Prostate gland (tissue), 2 donors: ENCODE data around the gene ATXN1. TPM values are rescaled to one million over a fixed set of nuclear protein-coding genes. Genes with fewer than 3 reads are reported as not detected.
A peak's percentile ranks its signal among the peaks of the same experiment; 100 is the strongest.

ENCODE experiments used
- DNase-seq: peaks from one replicate; pipeline ENCODE4 v3.0.0-alpha.2; 2019; ENCODE audit warnings: low spot score
- H3K27ac ChIP-seq, 2 donors: fragments of 200-600 bp; sonication (generic); 2 replicates each; pipeline ENCODE4 v1.5.1; 2017 to 2019
- H3K27me3 ChIP-seq: fragments of 200-600 bp; sonication (generic); replicated peaks from 2 replicates; pipeline ENCODE4 v1.5.1; 2019; ENCODE audit not compliant: insufficient read depth
- H3K36me3 ChIP-seq, 2 donors: fragments of 200-600 bp; sonication (generic); 1 replicate in 1 of 2; 2 replicates in 1 of 2; pipeline versions ENCODE4 v1.5.1 to v1.8.1; 2017 to 2019
- H3K4me1 ChIP-seq: fragments of 200-600 bp; sonication (generic); replicated peaks from 2 replicates; pipeline ENCODE4 v1.5.1; 2019
- H3K4me3 ChIP-seq, 2 donors: fragments of 200-600 bp; sonication (generic); 2 replicates each; pipeline ENCODE4 v1.5.1; 2017 to 2019
- H3K9me3 ChIP-seq: fragments of 200-600 bp; sonication (generic); 2 replicates; pipeline ENCODE4 v1.5.1; 2017
- POLR2A ChIP-seq: fragments of 450-650 bp; IDR thresholded peaks from one replicate; pipeline ENCODE4 v1.6.1; 2016; ENCODE audit warnings: antibody characterized with exemption, mild to moderate bottlenecking
- POLR2AphosphoS5 ChIP-seq: sonication (generic); formaldehyde crosslinking; IDR thresholded peaks from one replicate; pipeline ENCODE4 v1.6.1; 2017; ENCODE audit warnings: antibody characterized with exemption
- WGBS: methylation state at CpG from one replicate; pipeline ENCODE4 v1.1.5; 2018; 5-methylcytosine and 5-hydroxymethylcytosine counted together
- intact Hi-C: fragments of 100-400 bp; cut with DNase I; formaldehyde crosslinking; loops from one replicate; pipeline ENCODE4 v1.14.2; 2022
- total RNA-seq, 2 donors: library from RNA; depleted of rRNA; stranded (reverse); fragments of >200 nt; gene quantifications; one replicate each; pipeline ENCODE4 v1.1.0, GENCODE V29; 2016
- TF ChIP-seq, protein P1 (sequence below), 4 experiments: fragments of 200-600 bp in 2 of 4; fragments of 450-650 bp in 2 of 4; sonication (generic) in 2 of 4; IDR thresholded peaks; 1 replicate in 3 of 4; 2 replicates in 1 of 4; pipeline ENCODE4 v1.5.1; 2016 to 2019; ENCODE audit warnings: antibody characterized with exemption in 4 of 4, mild to moderate bottlenecking in 2 of 4, moderate library complexity in 2 of 4

Gene ATXN1
- total RNA-seq, 2 donors from 2014 or later: 28.5 to 89.0 TPM

DNA sequence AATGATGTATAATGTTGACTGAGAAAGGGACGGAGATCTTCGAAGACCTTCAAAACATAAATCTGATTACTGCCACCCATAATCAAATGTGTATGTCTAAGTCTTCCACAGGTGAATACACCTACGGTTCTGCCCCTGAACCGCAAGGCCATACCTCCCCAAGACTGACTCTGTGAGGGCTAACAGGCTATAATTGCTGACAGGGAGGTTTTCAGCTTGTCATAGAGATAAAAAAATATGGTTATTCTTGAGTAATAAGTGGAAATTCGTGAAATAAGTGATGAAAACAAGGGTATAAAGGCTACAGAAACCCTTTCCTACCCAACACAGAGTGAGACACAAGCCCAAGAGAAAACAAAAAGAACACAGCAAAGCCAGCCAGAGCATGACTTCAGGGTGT lies 188.9 kb downstream of the ATXN1 start:
- Histone ChIP-seq H3K27ac (no peak overlapping the region), H3K4me3 (no peak overlapping the region), H3K9me3 (no peaks in the 10 kb centered on the region), H3K36me3 (no peaks in the 10 kb centered on the region), H3K4me1 (peaks cover 16% of the 10 kb centered on the region), H3K27me3 (no peaks in the 10 kb centered on the region)
- intact Hi-C loops: no loop called here
- TF ChIP-seq POLR2A (no peak), POLR2AphosphoS5 (no peak)
- TF ChIP-seq, protein P1, sequence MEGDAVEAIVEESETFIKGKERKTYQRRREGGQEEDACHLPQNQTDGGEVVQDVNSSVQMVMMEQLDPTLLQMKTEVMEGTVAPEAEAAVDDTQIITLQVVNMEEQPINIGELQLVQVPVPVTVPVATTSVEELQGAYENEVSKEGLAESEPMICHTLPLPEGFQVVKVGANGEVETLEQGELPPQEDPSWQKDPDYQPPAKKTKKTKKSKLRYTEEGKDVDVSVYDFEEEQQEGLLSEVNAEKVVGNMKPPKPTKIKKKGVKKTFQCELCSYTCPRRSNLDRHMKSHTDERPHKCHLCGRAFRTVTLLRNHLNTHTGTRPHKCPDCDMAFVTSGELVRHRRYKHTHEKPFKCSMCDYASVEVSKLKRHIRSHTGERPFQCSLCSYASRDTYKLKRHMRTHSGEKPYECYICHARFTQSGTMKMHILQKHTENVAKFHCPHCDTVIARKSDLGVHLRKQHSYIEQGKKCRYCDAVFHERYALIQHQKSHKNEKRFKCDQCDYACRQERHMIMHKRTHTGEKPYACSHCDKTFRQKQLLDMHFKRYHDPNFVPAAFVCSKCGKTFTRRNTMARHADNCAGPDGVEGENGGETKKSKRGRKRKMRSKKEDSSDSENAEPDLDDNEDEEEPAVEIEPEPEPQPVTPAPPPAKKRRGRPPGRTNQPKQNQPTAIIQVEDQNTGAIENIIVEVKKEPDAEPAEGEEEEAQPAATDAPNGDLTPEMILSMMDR (IDR thresholded peaks at IDR 0.05): no peak
- 89% methylated on average over 5 of the region's 5 CpGs for WGBS
- DNase-seq: no peak

DNA sequence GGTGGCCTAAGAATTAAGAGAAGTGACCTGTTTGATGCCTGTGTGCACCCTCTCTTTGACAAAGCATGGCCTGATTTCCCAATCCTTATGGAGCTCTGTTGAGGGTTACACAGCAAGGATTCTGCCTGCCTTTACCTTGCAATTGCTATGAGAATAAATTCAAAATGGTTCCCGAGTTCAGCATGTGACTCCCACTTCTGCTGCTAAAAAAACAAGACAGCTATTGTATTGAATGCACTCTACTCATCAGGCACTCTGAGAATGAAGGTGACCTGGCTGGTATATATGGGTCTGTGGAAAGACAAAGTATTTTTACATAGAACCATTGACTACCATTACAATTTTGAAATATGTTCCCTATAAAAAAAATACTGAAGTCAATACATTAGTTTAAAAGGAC lies 190.3 kb downstream of the ATXN1 start:
- H3K27ac ChIP-seq: no peak overlapping the region
- TF ChIP-seq, protein P1 (IDR thresholded peaks at IDR 0.05): no peak
- TF ChIP-seq POLR2A (no peak), POLR2AphosphoS5 (no peak)
- intact Hi-C loops: no loop called here
- no peaks in the 10 kb centered on the region for H3K36me3 ChIP-seq
- DNase-seq: no peak
- no peaks in the 10 kb centered on the region for H3K27me3 ChIP-seq
- H3K4me3 ChIP-seq: no peak overlapping the region
- peaks cover 16% of the 10 kb centered on the region for H3K4me1 ChIP-seq
- H3K9me3 ChIP-seq: no peaks in the 10 kb centered on the region
- WGBS: 88% methylated on average over 1 of the region's 1 CpG

DNA sequence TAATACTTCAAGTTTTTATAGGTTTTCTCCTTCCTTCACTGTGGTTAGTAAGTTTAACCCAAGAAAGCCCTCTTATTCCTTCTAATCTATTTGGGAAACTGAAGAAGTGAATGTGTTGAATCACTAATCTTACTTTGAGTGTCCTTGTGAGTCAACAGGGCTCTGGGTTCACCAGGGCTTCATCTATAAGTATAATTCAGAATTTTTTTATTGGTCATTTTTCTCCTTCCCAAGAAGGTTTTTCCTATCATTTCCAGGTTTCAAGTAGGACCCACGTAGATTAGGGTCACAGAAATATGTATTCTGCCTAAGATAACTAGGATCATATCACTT lies 191.1 kb downstream of the ATXN1 start:
- no peaks in the 10 kb centered on the region for H3K27me3 ChIP-seq
- TF ChIP-seq, protein P1 (IDR thresholded peaks at IDR 0.05): no peak
- no peak for TF ChIP-seq POLR2A
- TF ChIP-seq POLR2AphosphoS5: no peak
- H3K27ac ChIP-seq: no peak overlapping the region
- intact Hi-C loops: no loop called here
- no peak for DNase-seq
- no peaks in the 10 kb centered on the region for H3K36me3 ChIP-seq
- no peaks in the 10 kb centered on the region for H3K9me3 ChIP-seq
- H3K4me1 ChIP-seq: peaks cover 16% of the 10 kb centered on the region
- H3K4me3 ChIP-seq: no peak overlapping the region
- 94% methylated on average over 1 of the region's 1 CpG for WGBS

DNA sequence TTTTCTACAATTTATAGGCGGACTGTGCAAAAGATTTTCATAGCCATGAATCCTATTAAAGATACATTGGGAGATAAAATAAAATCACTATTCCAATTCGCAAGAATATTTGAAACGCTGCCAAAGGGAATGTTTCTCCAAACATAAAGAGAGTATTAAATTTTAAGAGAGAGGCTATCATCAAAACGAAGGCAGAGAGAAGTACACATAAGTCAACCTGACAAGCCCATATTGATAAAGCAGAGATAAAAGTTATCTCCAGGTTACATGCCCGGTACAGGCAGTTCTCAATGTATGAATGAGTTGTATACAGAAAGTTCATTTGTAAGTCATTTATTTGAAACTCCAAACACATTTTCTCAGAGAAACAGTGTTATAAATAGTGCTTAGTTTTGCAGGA lies 193.1 kb downstream of the ATXN1 start:
- intact Hi-C loops: no loop called here
- Histone ChIP-seq H3K36me3 (no peaks in the 10 kb centered on the region), H3K27me3 (no peaks in the 10 kb centered on the region), H3K27ac (no peak overlapping the region), H3K4me1 (peaks cover 16% of the 10 kb centered on the region), H3K9me3 (no peaks in the 10 kb centered on the region), H3K4me3 (no peak overlapping the region)
- TF ChIP-seq, protein P1 (IDR thresholded peaks at IDR 0.05): no peak
- TF ChIP-seq POLR2AphosphoS5: peak; percentile 25
- no peak for DNase-seq
- WGBS: 20% methylated on average over 5 of the region's 5 CpGs

DNA sequence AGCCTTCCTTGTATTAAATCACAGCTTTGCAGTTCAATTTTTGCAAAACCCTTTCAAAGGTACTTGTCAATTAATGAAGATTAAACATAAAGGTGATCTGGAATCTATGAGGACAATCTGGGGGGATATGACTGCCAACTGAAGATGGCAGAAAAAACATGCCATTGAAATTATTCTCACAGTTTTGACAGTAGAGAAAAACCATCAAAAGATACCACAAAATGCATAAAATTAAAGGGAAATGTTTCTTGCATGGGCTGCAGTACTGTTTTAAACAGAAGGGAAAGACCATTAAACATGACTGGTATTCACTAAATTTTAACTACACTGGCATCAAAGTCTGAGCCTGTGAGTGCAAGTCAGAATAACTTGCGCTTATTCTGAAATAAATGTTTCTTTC lies 194.2 kb downstream of the ATXN1 start:
- H3K4me1 ChIP-seq: peaks cover 16% of the 10 kb centered on the region
- no peaks in the 10 kb centered on the region for H3K27me3 ChIP-seq
- intact Hi-C loops: no loop called here
- no peak overlapping the region for H3K4me3 ChIP-seq
- H3K9me3 ChIP-seq: no peaks in the 10 kb centered on the region
- H3K36me3 ChIP-seq: no peaks in the 10 kb centered on the region
- TF ChIP-seq POLR2A (no peak), POLR2AphosphoS5 (no peak)
- TF ChIP-seq, protein P1 (IDR thresholded peaks at IDR 0.05): no peak
- no peak overlapping the region for H3K27ac ChIP-seq
- WGBS: 27% methylated on average over 1 of the region's 1 CpG
- DNase-seq: no peak
